HG03196 (cell line): ENCODE measurements around the gene MCHR2.
"Not testable (repeated sequence)": the region's sequence is repeated elsewhere in the genome, so short reads cannot be mapped to it uniquely, and the experiment has no call there.

Source experiments
- ATAC-seq: cut with Tn5 transposase; IDR thresholded peaks from one replicate; pipeline ENCODE4 v1.9.1; 2021; ENCODE audit not compliant: unreplicated experiment

The MCHR2 gene, protein sequence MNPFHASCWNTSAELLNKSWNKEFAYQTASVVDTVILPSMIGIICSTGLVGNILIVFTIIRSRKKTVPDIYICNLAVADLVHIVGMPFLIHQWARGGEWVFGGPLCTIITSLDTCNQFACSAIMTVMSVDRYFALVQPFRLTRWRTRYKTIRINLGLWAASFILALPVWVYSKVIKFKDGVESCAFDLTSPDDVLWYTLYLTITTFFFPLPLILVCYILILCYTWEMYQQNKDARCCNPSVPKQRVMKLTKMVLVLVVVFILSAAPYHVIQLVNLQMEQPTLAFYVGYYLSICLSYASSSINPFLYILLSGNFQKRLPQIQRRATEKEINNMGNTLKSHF

DNA sequence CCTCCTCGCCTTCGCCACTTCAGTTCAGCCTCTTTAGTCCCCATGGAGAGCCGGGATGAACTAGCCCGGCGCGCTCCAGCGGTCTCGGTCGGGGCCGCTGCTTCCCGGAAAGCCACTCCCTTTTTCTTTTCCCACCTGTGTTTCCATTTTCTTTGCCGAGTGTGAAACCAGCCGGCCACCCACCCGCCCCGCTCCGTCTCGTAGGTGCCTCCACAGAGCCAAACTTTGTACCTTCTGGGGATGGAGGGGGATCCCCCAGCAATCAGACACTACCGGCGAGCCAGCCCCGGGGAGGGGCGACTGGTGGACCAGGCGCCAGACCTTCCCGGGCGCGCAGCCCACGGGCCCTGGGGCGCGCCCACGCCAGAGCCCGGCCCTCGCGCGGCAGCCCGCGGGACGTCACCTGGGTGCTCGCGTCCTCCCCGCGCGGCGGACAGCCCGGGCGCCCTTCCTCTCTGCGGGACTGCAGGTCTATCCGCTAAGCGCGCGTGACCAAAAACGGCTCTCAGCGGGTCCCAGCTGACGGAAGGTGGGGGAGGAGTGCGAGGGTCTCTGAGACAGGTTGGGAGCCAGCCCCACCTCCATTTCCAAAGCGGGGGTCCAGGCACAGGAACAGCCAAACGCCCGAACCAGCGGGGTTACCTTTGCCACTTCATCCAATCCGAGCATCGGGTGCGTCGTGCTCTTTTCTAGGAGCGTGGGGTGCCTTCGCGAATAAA, at the start of gene MCHR2:
TSS of gene MCHR2 (minus strand) at position 691 of the 719 bp plus-strand sequence. CDS start 38,076 bp downstream, outside the sequence.
- ATAC-seq: no peak

DNA sequence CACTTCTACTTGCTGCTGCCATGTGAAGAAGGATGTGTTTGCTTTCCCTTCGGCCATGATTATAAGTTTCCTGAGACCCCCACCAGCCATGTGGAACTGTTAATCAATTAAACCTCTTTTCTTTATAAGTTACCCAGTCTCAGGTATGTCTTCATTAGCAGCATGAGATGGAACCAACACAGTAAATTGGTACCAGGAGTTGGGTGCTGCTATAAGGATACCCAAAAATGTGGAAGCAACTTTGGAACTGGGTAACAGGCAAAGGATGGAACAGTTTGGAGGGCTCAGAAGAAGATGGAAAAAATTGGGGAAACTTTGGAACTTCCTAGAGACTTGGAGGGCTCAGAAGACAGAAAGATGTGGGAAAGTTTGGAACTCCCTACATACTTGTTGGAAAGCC, 44.5 kb upstream of the MCHR2 start:
- not testable (repeated sequence) for ATAC-seq

DNA sequence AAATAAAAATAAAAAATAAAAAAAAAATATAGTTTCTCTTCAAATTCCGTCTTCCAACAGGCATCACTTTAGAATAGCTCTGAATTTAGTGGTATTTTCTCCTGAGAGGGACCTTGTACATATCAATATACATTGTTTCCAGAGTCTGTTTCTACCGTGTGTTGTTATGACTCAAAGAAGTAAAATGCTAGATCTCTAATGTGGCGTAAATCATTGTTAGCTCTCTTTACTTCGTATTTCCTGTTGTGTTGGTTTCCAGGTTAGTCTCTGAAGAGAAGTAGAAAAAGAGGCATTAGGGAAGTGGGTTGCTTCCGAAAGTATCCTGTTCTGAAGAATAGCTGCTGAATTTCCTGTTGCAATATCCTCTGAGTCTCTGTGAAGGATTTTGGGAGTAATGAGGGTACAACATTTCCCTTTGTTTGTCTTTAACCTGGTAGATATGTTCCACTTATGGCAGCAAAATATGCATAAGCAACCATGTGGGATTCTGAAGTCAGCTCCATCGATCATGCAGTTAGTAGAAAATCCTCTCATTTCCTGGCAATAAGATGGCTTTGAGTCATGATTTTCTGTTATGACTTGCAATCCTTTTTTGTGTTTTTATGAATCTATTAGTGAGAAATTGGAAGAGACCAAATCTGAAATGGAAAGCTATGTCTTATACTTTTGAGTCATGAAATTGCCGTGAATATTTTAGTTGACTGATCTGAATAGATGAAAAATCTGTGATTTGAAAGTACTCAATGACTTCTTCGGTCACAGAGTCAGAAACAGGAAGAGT, 42.0 kb upstream of the MCHR2 start:
- ATAC-seq: peak; percentile 91

GRCh38 chr6:100023798-100024197, 29.8 kb upstream of the MCHR2 start:
- ATAC-seq: no peak

GRCh38 chr6:100022847-100023246, 28.8 kb upstream of the MCHR2 start:
- no peak for ATAC-seq

- no peak for ATAC-seq
Measured at GRCh38 chr6:100008857-100009256, 14.8 kb upstream of the MCHR2 start.

- ATAC-seq: peak; percentile 91
Measured at GRCh38 chr6:100001915-100002388, 7.9 kb upstream of the MCHR2 start.

DNA sequence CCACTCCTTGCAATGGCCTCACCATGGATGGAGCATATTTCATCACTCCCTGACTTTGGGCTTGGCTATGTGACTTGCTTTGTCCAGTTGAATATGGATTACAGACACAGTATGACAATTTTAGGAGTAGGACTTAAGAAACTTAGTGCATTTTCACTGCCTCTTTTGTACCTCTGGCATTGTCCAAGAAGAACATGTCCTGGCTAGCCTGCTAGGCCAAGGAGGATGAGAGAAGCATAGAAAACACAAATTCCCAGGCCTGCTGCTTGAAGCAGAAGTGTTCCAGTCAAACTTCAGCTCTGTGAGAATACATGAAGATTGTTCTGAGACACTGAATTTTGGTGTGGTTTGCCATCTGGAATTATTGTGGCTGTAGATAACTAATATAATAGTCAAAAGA, 3.1 kb upstream of the MCHR2 start:
- no peak for ATAC-seq

DNA sequence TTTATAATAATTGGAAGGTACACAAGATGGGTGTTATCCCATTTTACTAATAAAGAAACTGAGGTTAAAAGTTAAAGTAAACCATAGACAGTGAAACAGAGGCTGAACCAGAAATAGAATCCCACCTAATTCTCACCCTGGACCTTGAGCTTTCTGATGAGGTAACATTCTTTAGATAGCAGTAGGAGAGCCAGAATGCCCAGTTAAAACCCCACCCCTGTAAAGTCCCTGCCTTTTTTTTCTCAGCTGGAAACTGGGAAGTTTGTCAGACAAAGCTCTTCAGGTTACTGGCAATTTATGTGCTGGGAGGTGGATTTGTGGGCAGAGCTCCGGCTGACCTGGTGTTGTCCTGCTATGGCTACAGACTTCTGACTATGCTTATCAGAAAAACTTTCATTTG, 1.9 kb upstream of the MCHR2 start:
- no peak for ATAC-seq

GRCh38 chr6:99993146-99993532, 884 bp downstream of the MCHR2 start:
- no peak for ATAC-seq

- no peak for ATAC-seq
Measured at GRCh38 chr6:99991955-99992354, 2.1 kb downstream of the MCHR2 start.

- no peak for ATAC-seq
Measured at GRCh38 chr6:99980741-99981140, 13.3 kb downstream of the MCHR2 start.

DNA sequence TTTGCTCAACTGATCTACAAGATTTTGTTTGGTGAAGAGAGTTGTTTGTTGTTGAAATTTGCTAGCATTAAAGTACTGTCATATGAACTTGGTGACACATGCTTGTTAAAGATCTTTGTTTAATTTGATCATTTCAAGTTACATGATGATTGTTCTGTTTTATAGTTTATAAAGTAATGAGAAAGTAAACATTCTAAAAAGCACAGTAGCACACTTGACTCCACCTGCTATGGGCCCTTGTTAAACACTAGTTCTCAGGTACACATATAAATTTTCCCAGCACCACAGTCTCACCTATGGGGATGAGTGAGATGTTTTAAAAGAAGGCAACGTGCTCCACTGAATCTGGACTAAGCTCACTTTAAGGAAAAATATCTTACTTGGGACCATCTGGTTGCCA, 14.1 kb downstream of the MCHR2 start:
- ATAC-seq: no peak

DNA sequence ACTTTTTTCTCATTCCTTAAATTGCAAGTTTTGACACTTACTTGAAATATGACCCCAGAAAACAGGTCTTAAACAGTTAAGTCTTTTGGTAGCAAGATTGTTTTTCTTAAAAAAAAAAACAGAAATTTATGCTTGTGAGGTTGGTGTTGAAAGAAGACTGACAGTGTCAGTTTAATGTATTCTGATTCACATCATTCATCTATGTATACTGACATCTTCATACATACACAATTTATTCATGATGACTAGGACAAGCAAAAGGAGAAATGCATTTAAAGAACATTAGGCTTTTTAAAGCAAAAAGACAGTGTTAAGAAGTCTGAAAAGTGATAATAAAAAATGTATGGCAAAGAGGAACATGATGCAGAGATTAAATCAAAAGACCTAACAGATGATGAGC, 27.0 kb downstream of the MCHR2 start:
- ATAC-seq: no peak

DNA sequence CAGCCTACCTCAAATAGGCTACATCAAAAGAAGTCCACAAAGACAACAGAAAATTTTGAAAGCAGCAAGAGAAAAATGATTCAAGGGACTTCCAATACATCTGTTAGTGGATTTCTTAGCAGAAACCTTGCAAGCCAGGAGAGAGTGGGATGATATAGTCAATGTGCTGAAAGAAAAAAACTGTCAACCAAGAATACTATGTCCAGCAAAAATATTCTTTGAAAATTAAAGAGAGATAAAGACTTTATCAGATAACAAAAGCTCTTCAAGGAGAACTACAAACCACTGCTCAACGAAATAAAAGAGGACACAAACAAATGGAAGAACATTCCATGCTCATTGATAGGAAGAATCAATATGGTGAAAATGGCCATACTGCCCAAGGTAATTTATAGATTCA, 34.0 kb downstream of the MCHR2 start:
- no peak for ATAC-seq

- ATAC-seq: no peak
Measured at GRCh38 chr6:99951016-99951805, 42.8 kb downstream of the MCHR2 start.

DNA sequence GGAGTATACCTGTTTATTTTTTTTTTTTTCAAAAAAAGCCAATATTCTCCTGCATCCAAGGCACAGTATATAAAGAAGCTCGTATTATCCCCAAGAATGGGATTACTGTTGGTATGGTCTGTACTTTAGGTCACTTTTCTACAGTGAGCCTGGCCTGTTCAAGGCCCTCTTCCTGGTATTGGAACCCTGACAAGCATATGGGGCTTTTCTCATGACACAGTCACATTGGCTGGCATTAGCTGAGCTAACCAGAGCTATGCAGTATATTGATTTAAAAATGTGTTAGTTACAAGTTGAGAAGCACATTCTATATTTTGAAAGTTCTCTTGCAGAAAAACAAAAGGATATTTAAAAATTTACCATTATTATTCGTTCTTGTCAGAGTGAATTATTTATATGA, 48.0 kb downstream of the MCHR2 start:
- no peak for ATAC-seq

DNA sequence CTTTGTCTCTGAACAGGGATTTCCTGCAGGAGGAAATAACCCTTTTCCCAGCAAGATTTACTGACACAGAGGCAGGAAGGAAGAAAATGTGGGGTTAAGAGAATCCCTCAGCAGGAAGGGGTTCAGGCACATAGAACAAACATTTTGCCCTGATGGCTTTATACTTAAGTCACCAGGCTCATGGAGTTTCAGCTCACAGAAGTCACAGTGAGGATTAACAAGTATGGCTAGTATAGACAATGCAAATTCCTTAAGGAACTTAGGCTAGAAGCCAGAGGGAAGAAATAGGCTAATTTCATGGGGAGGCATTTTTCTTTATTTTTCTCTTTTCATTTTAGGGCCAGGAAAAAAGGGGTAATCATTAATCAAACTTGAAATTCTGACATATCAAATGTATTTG, 50.2 kb downstream of the MCHR2 start:
- ATAC-seq: no peak

DNA sequence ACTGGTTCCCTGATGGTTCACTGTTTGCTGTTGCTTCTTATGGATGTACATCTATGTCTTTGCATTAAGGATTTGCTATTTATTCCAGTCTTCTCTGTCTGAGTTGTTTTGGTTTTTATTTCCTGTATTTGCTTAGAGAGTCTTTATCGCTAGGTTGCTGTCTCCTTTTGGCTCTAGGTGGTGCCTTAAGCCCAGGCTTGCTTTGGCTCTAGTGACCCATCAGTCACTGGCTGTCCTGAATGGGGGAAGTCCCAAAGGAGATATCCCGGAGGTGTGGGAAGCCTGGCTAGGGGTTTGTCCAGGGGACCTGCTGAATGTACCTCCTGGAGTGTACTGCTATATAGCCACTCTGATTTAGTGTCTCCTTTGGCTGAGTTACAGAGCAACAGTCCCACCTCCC, 53.4 kb downstream of the MCHR2 start:
- ATAC-seq: no peak

DNA sequence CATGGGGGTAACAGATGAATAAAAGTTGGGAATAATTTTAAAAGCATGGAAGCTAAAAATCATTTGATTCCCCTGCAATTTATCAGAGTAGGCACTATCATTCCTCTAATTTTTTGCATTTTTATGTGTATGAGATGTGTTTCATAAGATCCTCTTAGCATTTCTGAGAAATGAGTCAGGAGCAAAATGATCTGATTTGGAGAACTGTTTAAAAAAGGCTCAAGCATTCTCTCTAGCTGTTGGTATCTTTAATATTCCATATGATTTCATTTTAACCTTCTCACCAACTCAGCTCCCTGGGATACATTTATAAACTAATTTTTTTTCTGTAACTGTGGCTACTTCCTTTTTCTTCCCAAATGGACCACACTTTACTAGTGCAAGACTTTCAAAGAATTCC, 60.9 kb downstream of the MCHR2 start:
- ATAC-seq: no peak

DNA sequence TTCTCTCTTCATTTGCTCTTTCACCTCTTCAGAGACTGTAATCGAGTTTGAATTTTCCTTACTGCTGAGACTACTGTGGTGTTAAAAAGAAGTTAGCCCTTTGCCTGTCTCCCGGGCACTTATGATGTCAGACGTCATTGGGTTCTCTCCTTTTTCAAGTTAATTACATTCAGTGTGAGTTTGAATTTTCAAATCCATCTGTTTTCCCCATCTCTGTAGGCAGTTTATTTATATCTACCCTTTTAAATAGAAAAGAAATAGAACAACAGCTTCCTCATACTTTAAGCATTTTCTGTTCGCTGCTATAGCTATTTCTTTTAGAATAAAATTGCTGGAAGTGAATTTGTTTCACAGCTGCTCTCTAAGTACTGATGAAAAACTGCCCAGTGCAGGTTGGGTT, 81.4 kb downstream of the MCHR2 start:
- ATAC-seq: no peak
